ENCODE data around the gene C5orf34.

GRCh38 chr5:43497311-43498104, 17.4 kb downstream of the C5orf34 start:
- TF ChIP-seq POLR2A (IDR thresholded peaks at IDR 0.05) (no peak), CTCF (IDR thresholded peaks at IDR 0.05) (no peak)
